HL-60 (cell line): ENCODE measurements around the gene CBX8.

ENCODE experiments used
- DNase-seq, 2 experiments: peaks; one replicate each; pipeline ENCODE4 v3.0.0-alpha.2; 2010 to 2020; ENCODE audit warnings: low read depth in 1 of 2, low spot score in 1 of 2
- H3K27ac ChIP-seq: fragments of 250-450 bp; sonication (Bioruptor Pico); replicated peaks from 2 replicates; pipeline ENCODE4 v1.5.1; 2020; ENCODE audit warnings: mild to moderate bottlenecking, moderate library complexity
- H3K27me3 ChIP-seq: fragments of 250-450 bp; sonication (Bioruptor Pico); 2 replicates; pipeline ENCODE4 v1.5.1; 2021; ENCODE audit warnings: mild to moderate bottlenecking, moderate library complexity; ENCODE audit not compliant: insufficient read depth, poor library complexity, severe bottlenecking
- H3K4me3 ChIP-seq: replicated peaks from 2 replicates; pipeline ENCODE4 v1.5.1; 2011; ENCODE audit warnings: mild to moderate bottlenecking, control low read depth, low read length; ENCODE audit not compliant: insufficient read depth
- GABPA ChIP-seq: IDR thresholded peaks from 2 replicates; pipeline ENCODE4 v1.6.1; 2012; ENCODE audit warnings: low read depth
- POLR2AphosphoS5 ChIP-seq: IDR thresholded peaks from 2 replicates; pipeline ENCODE4 v1.6.1; 2012; ENCODE audit warnings: low read depth
- REST ChIP-seq: IDR thresholded peaks from 2 replicates; pipeline ENCODE4 v1.6.1; 2012; ENCODE audit warnings: low read depth; ENCODE audit not compliant: insufficient replicate concordance
- SPI1 ChIP-seq: IDR thresholded peaks from 2 replicates; pipeline ENCODE4 v1.6.1; 2012; ENCODE audit warnings: low read depth, mild to moderate bottlenecking, borderline replicate concordance
- TF ChIP-seq, protein P1 (sequence below): IDR thresholded peaks from one replicate; pipeline ENCODE4 v1.5.1; 2011; ENCODE audit warnings: low read length, control low read depth, inconsistent platforms; ENCODE audit not compliant: insufficient read depth

CBX8 gene

GRCh38 chr17:79791735-79792161, 5.1 kb downstream of the CBX8 start:
- DNase-seq, result no peak
- Histone ChIP-seq H3K27me3 (peaks cover 56% of the 10 kb centered on the region), H3K4me3 (no peak overlapping the region), H3K27ac (no peak overlapping the region)
- TF ChIP-seq, protein P1, sequence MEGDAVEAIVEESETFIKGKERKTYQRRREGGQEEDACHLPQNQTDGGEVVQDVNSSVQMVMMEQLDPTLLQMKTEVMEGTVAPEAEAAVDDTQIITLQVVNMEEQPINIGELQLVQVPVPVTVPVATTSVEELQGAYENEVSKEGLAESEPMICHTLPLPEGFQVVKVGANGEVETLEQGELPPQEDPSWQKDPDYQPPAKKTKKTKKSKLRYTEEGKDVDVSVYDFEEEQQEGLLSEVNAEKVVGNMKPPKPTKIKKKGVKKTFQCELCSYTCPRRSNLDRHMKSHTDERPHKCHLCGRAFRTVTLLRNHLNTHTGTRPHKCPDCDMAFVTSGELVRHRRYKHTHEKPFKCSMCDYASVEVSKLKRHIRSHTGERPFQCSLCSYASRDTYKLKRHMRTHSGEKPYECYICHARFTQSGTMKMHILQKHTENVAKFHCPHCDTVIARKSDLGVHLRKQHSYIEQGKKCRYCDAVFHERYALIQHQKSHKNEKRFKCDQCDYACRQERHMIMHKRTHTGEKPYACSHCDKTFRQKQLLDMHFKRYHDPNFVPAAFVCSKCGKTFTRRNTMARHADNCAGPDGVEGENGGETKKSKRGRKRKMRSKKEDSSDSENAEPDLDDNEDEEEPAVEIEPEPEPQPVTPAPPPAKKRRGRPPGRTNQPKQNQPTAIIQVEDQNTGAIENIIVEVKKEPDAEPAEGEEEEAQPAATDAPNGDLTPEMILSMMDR, result no peak
- TF ChIP-seq SPI1 (no peak), REST (no peak), POLR2AphosphoS5 (no peak), GABPA (no peak)

DNA sequence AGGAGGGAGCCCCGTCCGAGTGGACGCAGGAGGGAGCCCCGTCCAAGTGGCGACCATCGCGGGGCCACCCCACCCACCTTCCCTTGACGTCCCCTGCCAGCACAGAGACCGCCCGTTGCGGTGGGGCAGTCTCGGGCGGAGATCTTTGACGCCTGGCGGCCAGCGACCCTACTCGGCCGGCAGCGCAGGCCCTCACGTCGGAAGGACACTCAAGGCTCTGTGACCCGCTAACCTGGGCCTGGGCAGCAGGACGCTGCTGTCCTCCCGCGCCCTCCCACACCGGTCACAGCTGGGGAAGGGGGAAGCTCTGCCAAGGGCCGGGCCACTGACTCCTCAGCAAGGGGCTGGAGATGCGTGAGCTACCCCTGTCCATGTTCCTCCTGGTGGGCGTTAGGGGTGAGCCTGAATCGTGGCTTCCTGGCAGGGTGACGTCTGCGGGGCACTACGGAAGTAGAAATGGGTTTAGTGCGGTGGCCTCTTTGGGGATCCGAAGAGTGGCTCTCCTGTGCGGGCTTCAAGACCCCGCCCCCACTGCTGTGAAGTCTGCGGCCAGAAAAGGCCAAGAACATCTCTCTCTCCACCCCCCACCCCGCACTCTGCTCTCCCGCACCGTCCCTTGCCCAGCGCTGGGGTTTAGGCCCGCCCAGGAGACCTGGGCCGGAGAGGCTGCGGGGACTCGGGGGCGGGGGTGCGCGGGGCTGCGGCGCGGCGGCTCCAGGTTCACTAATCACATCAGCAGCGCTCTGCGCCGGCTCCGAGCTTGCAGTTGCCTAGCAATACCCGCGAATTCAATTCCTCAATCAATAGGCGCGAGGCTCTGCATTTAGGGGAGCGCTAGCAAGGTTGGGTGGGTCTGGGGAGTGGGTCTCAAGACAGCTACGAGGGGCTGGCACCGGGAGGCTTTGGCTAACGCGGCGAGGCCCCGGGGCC, 5.8 kb downstream of the CBX8 start:
- no peak overlapping the region for H3K27ac ChIP-seq
- peaks cover 56% of the 10 kb centered on the region for H3K27me3 ChIP-seq
- TF ChIP-seq REST, result no peak
- TF ChIP-seq SPI1, result no peak
- TF ChIP-seq GABPA, result no peak
- TF ChIP-seq, protein P1, result no peak
- no peak for TF ChIP-seq POLR2AphosphoS5
- DNase-seq, result no peak
- H3K4me3 ChIP-seq, result no peak overlapping the region

DNA sequence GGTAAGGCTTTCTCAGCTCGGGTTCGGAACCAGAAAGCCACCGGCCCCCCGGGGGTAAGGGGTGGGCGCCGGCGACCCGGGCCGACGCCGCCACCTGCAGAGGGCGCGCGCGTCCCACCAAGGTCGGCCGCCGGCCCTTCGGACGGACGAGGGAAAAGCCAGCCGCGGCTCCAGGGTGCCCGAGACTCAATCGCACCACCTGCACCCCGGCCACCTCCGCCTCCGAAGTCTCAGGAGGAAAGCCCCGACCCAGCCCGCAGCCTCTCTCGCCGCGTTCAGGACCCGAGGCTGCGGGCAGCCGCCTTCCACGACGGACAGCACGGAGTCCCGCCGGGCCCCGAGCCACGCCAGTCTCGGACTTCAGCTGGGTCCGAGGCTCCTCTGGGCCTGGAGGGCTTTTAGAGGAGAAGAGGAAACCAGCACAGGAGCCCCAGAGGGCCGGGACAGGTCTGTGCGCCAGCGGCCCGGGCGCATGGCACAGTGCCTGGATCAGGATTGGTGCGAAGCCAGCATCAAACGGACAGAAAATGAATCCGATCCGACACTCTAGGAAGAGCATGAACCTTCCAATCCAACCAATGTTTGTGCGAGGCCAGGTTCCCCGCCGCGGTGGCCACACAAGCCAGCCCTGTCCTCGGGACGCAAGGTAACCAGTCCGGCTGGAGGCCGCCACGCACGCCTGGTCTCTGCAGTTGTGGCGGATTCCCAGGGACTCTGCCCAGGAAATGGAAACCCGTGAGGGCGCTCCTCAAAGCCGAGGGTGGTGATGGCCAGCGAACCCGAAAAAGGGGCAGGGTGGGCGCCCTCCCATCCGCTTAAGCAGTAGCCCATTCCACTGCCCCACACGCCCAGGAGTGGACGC, 6.7 kb downstream of the CBX8 start:
- DNase-seq, result no peak
- Histone ChIP-seq H3K27me3 (peaks cover 56% of the 10 kb centered on the region), H3K4me3 (no peak overlapping the region), H3K27ac (no peak overlapping the region)
- TF ChIP-seq GABPA (no peak), SPI1 (no peak)
- TF ChIP-seq, protein P1, result no peak
